ENCODE data around the gene SLC8A1. TPM values are rescaled to one million over a fixed set of nuclear protein-coding genes. Genes with fewer than 3 reads are reported as not detected.

Gene SLC8A1
- total and polyA plus RNA-seq, 2 donors (not counting 1 experiment from before 2014, with no cell fraction given), result 17.4 to 109 TPM

- Histone ChIP-seq H3K4me1 (ENCODE audit: control insufficient read depth, extremely low read depth, insufficient read depth, low read length) (peaks cover 5% of the 10 kb centered on the region), H3K27me3 (ENCODE audit: control insufficient read depth, insufficient read depth, low read length) (no peaks in the 10 kb centered on the region), H4K20me1 (ENCODE audit: control insufficient read depth, extremely low read depth, insufficient read depth, low read length) (no peaks in the 10 kb centered on the region), H3K79me2 (ENCODE audit: control insufficient read depth, insufficient read depth, low read length) (no peaks in the 10 kb centered on the region), H3K4me3 (replicated peaks in 1 of 4; ENCODE audit: control extremely low read depth in 1 of 4, insufficient read depth in 1 of 4, low read depth in 3 of 4, low read length in 4 of 4) (no peak overlapping the region), H3K27ac (ENCODE audit: insufficient read depth, low read length) (no peak overlapping the region), H3K4me2 (ENCODE audit: extremely low read depth, insufficient read depth, low read length) (no peak overlapping the region), H2AFZ (ENCODE audit: low read length) (no peak overlapping the region), H3K9ac (ENCODE audit: insufficient read depth, low read length) (no peak overlapping the region), H3K9me3 (ENCODE audit: control insufficient read depth, insufficient read depth, low read depth, low read length) (no peaks in the 10 kb centered on the region), H3K36me3 (ENCODE audit: control insufficient read depth, insufficient read depth, low read length) (no peaks in the 10 kb centered on the region)
- DNase-seq (ENCODE audit: low read depth in 2 of 2), result no peak
- TF ChIP-seq EZH2 (IDR thresholded peaks at IDR 0.05; ENCODE audit: low read length, missing control alignments) (no peak), CTCF (conservative IDR thresholded peaks at IDR 0.05 in 1 of 2, IDR thresholded peaks at IDR 0.05 in 1 of 2; ENCODE audit: low read depth in 1 of 2, low read length in 2 of 2) (no peak)
Observed at GRCh38 chr2:40047406-40047805, 404.5 kb downstream of the SLC8A1 start.
